Measurements from ENCODE around the gene GH1.

Gene GH1

DNA sequence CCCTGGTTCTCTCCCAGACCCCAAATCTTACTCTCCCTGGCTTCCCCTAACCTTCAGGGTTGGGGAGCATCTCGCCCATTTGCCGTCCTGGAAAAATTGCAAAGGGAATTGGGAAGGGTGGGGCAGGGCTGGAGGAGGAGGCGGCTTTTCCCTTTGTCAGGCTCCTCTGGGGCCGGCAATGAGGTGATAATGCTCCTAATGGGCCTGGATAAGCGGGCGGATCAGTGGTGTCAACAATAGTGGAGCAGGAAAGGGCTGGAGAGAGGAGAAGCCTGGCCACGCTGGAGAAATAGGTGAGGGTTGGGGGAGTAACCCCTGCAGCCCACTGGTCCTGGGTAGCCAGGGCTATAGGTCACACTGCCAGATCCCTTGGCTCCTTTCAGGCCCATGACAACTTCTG, 41.8 kb upstream of the GH1 start:
- H3K4me3 ChIP-seq, result no peak overlapping the region

DNA sequence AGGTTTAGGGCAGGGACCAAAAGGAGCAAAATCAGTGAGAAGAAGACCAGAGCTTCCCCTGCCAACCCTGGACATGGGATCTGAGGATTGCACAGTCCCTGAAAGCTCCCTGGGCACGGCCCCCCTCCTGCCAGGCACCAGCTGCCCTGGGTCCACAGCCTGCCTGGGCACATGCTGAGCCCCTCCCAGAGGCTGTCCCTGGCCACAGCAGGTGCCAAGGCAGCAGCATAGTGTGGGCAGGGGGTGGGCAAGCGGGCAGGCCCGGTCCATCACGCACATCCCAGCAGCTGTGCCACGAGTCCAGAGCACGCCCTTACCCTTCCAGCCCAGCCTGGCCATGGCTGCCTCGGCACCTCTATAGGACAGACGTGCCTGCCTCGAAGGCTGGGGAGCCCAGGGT, 41.4 kb upstream of the GH1 start:
- peaks cover 0 to 10% (median 6%) of the 10 kb centered on the region in 4 donors for H3K4me1 ChIP-seq
- no peak for DNase-seq
- H3K27ac ChIP-seq, result no peak overlapping the region
- no peaks in the 10 kb centered on the region for H3K36me3 ChIP-seq
- H3K4me3 ChIP-seq, result no peak overlapping the region
- TF ChIP-seq, protein P1, sequence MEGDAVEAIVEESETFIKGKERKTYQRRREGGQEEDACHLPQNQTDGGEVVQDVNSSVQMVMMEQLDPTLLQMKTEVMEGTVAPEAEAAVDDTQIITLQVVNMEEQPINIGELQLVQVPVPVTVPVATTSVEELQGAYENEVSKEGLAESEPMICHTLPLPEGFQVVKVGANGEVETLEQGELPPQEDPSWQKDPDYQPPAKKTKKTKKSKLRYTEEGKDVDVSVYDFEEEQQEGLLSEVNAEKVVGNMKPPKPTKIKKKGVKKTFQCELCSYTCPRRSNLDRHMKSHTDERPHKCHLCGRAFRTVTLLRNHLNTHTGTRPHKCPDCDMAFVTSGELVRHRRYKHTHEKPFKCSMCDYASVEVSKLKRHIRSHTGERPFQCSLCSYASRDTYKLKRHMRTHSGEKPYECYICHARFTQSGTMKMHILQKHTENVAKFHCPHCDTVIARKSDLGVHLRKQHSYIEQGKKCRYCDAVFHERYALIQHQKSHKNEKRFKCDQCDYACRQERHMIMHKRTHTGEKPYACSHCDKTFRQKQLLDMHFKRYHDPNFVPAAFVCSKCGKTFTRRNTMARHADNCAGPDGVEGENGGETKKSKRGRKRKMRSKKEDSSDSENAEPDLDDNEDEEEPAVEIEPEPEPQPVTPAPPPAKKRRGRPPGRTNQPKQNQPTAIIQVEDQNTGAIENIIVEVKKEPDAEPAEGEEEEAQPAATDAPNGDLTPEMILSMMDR (IDR thresholded peaks at IDR 0.05), result no peak
- intact Hi-C loops (cut with DNase I; ENCODE audit: low total_unique reads), result no loop called here
- H3K27me3 ChIP-seq, result peaks cover 0 to 13% of the 10 kb centered on the region in 2 donors
- H3K9me3 ChIP-seq, result no peaks in the 10 kb centered on the region

More for the DNA sequence above, 41.8 kb upstream of the GH1 start:
- intact Hi-C loops (cut with DNase I; ENCODE audit: low total_unique reads), result no loop called here
- Histone ChIP-seq H3K4me1 (peaks cover 0 to 10% (median 6%) of the 10 kb centered on the region in 4 donors), H3K36me3 (no peaks in the 10 kb centered on the region), H3K27ac (no peak overlapping the region), H3K9me3 (no peaks in the 10 kb centered on the region), H3K27me3 (peaks cover 0 to 13% of the 10 kb centered on the region in 2 donors)
- TF ChIP-seq, protein P1 (IDR thresholded peaks at IDR 0.05), result no peak
- DNase-seq, result no peak

DNA sequence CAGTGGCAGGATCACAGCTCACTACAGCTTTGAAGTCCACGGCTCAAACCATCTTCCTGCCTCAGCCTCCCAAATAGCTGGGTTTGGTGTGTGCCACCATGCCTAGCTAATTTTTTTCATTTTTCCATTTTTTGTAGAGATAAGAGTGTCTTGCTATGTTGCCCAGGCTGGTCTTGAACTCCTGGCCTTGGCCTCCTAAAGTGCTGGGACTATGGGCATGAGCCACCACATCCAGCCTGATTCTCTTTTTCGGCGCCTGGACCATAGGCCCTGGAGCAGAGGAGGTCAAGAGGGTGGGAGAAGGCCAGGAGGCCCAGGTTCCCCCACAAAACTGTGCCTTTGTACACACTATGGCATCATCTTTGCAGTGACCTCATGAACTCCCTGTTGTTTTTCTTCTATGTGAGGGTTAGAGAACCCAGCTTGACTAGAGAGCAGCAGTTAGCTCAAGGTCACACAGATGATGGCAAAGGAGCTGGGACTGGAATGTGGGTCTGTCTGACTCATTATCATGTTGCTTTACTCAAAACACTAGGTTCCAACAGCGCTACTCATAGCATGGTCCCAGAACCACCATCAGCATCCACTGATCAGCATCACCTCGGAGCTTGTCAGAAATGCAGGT, 37.8 kb upstream of the GH1 start:
- intact Hi-C loops (cut with DNase I; ENCODE audit: low total_unique reads), result no loop called here
- H3K4me3 ChIP-seq, result no peak overlapping the region
- peaks cover 0 to 3% (median 3%) of the 10 kb centered on the region in 4 donors for H3K4me1 ChIP-seq

DNA sequence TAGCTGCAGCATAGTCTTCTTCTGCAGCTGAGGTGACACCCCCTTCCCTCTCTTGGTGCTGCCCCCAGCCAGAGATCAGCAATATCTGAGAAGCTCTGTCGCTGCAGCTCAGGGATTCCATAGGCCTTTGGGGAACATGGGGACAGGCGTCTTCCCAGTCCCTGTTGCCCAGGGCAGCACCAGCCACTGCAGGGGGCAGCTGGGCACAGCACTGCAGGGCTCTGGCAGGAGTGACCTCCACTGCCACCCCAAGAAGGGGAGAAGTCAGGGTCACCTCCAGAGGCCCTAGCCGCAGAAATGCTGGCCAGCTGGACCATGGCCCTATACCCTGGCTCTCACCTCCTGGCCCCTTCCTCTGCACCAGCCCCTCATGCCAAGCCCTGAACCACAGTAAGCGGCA, 37.2 kb upstream of the GH1 start:
- intact Hi-C loops (cut with DNase I; ENCODE audit: low total_unique reads), result no loop called here
- Histone ChIP-seq H3K4me3 (no peak overlapping the region), H3K27me3 (peaks cover 0 to 27% of the 10 kb centered on the region in 2 donors), H3K9me3 (no peaks in the 10 kb centered on the region), H3K27ac (no peak overlapping the region), H3K4me1 (no peaks in the 10 kb centered on the region), H3K36me3 (no peaks in the 10 kb centered on the region)
- TF ChIP-seq, protein P1 (IDR thresholded peaks at IDR 0.05), result no peak
- DNase-seq, result no peak

More for the DNA sequence above, 37.8 kb upstream of the GH1 start:
- TF ChIP-seq, protein P1 (IDR thresholded peaks at IDR 0.05), result no peak
- no peaks in the 10 kb centered on the region for H3K36me3 ChIP-seq
- no peak overlapping the region for H3K27ac ChIP-seq
- H3K9me3 ChIP-seq, result no peaks in the 10 kb centered on the region
- no peak for DNase-seq
- H3K27me3 ChIP-seq, result peaks cover 0 to 26% of the 10 kb centered on the region in 2 donors

DNA sequence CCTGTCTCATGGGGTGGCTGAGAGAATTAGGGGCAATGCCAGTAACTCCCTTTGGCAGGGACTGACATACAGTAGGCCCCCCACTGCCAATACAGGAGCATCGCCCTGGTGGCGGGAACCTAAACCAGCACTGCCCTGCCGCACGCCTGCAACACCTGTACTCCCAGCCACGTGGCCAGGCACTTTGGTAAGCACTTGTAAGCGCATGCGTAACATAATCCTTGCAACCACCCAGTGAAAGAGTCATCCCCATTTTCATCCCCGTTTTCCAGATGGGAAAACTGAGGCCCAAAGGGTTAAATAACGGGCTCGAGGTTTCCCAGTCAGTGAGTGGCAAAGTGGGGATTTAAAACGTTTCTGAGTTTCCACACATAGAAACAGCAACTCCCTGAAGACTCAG, 36.6 kb upstream of the GH1 start:
- H3K9me3 ChIP-seq, result no peaks in the 10 kb centered on the region
- intact Hi-C loops (cut with DNase I; ENCODE audit: low total_unique reads), result no loop called here
- H3K36me3 ChIP-seq, result no peaks in the 10 kb centered on the region
- H3K4me1 ChIP-seq, result no peaks in the 10 kb centered on the region
- H3K4me3 ChIP-seq, result no peak overlapping the region
- no peak overlapping the region for H3K27ac ChIP-seq
- H3K27me3 ChIP-seq, result peaks cover 0 to 29% of the 10 kb centered on the region in 2 donors
- TF ChIP-seq, protein P1 (IDR thresholded peaks at IDR 0.05), result no peak
- DNase-seq, result no peak
